H1 (cell line): ENCODE results near the gene FBXW5.

ENCODE experiments used
- CHD1 ChIP-seq: IDR thresholded peaks from 2 replicates; pipeline ENCODE4 v1.6.1; 2012; ENCODE audit warnings: low read depth, low read length, improper control_type of control experiment
- EZH2 ChIP-seq: fragments of 200-600 bp; sonication (generic); IDR thresholded peaks from 2 replicates; pipeline ENCODE4 v1.7.1; 2012; ENCODE audit warnings: low read depth, mild to moderate bottlenecking, moderate library complexity, low read length, inconsistent platforms; ENCODE audit not compliant: severe bottlenecking
- POLR2A ChIP-seq, 2 experiments: IDR thresholded peaks; 1 replicate in 1 of 2; 2 replicates in 1 of 2; pipeline ENCODE4 v1.6.1; 2011; ENCODE audit warnings: low read depth in 2 of 2, low read length in 2 of 2, mild to moderate bottlenecking in 2 of 2; ENCODE audit errors: control extremely low read depth in 1 of 2
- SP4 ChIP-seq: IDR thresholded peaks from 2 replicates; pipeline ENCODE4 v1.6.1; 2012; ENCODE audit warnings: low read length, inconsistent platforms
- TF ChIP-seq, protein P1 (sequence below): IDR thresholded peaks from 2 replicates; pipeline ENCODE4 v1.6.1; 2012; ENCODE audit warnings: inconsistent platforms
- TF ChIP-seq, protein P2 (sequence below), 3 experiments: IDR thresholded peaks; 1 replicate in 2 of 3; 2 replicates in 1 of 3; pipeline versions ENCODE4 v1.5.1 to v1.6.1; 2011; ENCODE audit warnings: low read length in 3 of 3, mild to moderate bottlenecking in 3 of 3, inconsistent platforms in 2 of 3, low read depth in 1 of 3, moderate library complexity in 1 of 3; ENCODE audit not compliant: insufficient read depth in 1 of 3; ENCODE audit errors: control extremely low read depth in 1 of 3

- peak; percentile 64 for TF ChIP-seq EZH2
- TF ChIP-seq, protein P1, sequence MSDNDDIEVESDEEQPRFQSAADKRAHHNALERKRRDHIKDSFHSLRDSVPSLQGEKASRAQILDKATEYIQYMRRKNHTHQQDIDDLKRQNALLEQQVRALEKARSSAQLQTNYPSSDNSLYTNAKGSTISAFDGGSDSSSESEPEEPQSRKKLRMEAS = no peak
- TF ChIP-seq, protein P2, sequence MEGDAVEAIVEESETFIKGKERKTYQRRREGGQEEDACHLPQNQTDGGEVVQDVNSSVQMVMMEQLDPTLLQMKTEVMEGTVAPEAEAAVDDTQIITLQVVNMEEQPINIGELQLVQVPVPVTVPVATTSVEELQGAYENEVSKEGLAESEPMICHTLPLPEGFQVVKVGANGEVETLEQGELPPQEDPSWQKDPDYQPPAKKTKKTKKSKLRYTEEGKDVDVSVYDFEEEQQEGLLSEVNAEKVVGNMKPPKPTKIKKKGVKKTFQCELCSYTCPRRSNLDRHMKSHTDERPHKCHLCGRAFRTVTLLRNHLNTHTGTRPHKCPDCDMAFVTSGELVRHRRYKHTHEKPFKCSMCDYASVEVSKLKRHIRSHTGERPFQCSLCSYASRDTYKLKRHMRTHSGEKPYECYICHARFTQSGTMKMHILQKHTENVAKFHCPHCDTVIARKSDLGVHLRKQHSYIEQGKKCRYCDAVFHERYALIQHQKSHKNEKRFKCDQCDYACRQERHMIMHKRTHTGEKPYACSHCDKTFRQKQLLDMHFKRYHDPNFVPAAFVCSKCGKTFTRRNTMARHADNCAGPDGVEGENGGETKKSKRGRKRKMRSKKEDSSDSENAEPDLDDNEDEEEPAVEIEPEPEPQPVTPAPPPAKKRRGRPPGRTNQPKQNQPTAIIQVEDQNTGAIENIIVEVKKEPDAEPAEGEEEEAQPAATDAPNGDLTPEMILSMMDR (IDR thresholded peaks at IDR 0.05; ENCODE audit: control extremely low read depth in 1 of 3, insufficient read depth in 1 of 3, low read depth in 1 of 3, low read length in 3 of 3) = no peak
- TF ChIP-seq POLR2A (IDR thresholded peaks at IDR 0.05; ENCODE audit: control extremely low read depth in 1 of 2, low read depth in 2 of 2, low read length in 2 of 2) = no peak
- no peak for TF ChIP-seq SP4
- no peak for TF ChIP-seq CHD1
Observed at GRCh38 chr9:136985027-136985602, 40.6 kb upstream of the FBXW5 start.
